T-helper 9 cell (primary cell): ENCODE results near the gene RHOBTB3.

Experiments used
- DNase-seq: peaks from one replicate; pipeline ENCODE4 v3.0.0-alpha.2; 2020

Gene RHOBTB3

DNA sequence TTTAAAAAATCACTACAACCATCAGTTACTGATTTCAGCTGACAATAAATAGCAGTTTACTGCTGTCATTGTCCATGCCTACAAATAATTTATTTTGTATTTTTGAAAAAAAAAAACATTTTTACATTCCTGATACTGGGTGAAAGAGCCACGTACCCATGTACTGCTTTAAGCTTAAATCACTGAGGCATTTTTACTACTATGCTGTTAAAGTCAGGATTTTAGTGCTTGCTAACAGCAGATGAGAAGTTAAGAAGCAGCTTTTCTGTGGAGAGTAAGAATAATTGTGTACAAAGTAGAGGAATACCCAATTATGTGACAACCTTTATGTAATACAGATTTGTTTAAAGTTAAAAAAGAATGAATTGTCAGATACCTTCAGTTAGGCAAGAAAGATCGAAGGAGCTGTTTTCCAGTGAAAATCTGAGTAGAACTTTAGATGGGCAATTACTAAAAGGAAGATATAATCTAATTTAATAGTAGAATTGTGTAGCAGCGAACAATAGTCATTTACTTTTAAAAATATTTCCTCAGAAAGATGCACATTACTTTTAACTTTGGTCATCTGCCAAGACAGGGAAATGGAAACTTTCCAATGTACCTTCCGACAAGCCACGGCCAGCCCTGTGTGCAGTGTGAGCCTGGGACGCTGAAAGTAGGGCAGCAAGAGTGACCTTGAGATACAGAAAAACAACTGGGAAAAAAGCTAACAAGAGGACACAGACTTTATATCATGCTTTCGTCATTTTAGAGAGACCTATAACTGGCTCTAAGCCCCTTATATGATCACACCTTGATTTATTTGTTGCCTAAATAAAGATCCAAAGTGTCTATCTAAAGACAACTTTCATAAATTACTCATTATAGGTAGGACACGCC lies 39.9 kb downstream of the RHOBTB3 start:
- no peak for DNase-seq

DNA sequence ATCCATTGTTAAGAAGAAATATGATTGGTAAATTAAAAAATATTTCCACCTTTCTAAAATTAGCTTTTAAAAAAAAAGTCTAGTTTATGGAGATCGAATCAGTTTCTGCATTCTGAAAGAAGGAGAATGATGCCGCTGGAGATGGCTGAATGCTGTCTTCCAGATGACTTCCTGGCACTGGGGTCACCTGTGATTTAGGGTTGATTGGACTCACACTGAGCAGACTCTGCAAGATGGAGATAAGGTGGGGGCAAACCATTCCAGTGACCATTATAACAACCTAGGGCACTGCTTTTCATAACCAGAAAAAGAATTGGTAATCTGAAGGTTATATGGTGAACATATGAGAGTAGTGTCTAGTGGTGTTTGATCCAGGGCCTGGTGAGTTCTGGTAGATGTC lies 40.8 kb downstream of the RHOBTB3 start:
- DNase-seq, result no peak

DNA sequence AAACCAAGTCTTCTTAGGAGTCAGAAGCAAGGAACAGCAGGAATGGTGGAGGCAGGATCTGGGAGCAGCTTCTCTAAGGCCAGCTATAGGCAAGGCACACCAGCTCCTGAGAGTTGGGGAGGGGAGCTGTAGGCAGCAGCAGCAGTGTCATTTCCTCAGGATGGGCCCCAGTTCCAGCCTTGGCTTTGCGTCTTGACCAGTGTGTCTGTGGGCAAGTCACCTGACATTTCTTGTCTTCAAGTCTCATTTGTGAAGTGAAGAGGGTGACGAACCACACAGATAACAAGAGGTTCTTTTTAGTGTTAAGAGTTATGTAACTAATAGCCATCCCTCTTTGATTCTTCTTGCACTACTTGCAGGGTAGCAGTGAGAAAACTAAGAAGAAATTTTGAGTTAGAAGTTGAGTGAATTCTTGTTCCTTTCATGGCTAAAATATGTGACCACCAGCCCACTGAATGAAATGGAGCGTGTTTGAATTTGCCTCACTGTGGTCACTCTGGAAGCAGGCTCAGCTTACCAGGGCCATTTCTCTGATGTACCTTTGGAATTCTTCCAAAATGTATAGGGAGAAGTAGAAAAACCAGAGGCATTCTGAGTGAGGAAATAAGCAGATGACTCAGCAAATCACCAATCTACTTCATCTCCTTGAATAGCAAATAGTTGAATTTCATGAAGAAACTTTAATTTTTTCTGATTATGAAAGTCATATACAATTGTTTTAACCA lies 42.4 kb downstream of the RHOBTB3 start:
- no peak for DNase-seq

DNA sequence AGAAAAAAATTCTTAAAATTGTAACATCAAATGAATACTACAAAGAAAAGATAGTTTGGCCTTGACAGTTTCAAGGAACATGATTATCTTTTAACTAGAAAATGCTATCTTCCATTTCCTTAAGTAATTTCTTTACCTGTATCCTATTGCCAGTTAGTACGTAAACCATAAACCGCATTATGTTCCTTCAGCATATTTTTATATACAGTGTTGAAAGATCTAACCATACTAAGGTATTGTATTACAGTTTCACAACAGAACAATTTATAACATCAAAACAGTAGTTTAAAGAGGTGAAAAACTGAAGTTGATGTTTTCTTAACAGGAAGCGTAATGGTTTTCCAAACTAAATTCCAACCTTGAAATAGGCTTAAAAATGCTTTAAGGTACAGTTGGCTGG lies 46.3 kb downstream of the RHOBTB3 start:
- no peak for DNase-seq

DNA sequence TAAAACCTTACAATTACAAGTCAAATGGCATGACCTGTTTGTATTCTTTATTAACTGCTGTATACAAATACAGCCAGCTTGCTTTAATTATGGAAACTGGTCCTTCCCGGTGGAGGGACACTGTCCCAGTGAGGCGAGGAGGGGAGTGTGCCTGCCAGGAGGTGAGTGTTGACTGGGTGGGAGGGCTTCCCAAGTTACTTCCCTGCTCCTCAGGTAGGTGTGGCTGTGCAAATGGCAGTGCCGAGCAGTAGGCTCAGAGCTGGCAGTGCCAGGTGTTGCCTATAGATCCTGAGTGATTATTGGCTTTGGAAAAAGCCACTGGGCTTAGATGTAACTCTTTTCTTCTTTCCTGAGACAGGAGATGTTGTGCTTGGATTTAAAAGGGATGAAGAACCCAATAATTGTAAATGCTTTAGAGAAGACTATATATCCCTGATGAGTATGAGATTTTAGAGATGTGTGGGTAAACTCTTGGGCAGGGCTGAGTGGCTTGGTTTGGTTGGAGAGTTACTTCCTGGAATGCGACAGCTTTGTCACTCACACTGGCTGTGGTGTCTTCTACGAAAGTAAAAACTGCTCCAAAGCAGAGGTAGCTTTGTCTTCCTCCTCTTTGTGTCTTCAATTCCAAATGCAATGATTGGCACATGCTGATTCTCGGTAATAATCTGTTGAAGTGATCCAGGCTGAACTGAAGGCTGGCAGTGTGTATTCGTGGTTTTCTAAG lies 47.7 kb downstream of the RHOBTB3 start:
- no peak for DNase-seq

DNA sequence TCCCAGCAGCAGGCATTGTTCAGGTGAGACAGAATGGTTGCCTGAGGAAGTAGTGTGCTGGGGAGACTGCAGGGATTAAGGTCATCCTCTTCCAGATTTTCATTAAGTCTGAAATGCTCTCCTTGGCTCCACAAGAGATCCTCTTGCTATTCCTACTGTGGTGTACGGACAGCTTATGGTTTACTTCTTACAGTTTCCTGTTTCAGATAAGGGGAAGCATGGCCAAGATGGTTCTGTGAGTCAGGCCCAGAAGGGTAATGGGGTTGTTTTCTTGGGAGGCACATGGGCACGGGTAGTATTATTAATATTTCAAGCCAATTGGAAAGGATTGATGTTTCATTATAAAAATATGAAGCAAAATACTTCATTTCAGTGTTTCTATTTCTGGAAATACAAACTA lies 48.5 kb downstream of the RHOBTB3 start:
- no peak for DNase-seq

DNA sequence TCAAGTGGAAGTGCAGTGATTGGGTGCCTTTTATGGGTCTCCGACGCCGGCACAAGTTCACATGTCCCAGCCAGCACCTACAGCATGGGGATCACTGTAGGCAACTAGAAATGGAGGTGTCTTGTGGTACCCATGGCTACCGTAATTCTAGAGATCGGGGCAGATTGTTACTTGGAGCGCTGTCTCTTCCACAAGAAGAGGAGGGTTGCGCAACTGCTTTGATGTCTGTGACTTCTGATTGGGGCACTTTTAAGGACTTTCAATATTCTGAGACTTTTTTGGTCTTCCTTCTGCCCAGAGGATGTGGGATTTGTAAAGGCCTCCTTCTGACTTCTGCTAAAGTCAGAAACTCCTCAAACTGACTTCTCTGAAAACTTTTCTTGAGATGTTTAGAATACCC lies 49.5 kb downstream of the RHOBTB3 start:
- no peak for DNase-seq

DNA sequence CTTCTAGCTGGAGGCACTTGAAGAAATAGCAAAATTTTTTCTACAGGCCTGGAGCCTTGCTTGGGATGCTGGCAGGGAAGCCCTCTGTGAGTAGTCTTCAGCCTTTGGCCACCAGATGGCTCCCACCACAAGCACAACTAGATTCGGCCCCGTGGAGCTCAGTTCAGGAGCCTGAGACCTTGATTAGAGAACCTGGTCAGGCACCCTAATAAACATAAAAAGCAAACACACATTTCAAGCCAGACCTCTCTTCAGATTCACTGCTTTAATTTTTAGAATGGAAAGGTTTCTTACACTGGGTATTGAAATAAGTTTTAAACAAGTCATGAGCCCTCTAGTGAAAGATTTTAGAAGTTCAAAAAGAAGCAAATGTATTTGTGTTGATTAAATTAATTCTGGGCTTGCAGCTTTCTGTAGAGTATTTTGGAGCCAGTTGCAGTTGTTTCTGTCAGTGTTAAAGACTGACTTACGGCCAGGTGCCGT lies 50.0 kb downstream of the RHOBTB3 start:
- DNase-seq, result peak; percentile 58

DNA sequence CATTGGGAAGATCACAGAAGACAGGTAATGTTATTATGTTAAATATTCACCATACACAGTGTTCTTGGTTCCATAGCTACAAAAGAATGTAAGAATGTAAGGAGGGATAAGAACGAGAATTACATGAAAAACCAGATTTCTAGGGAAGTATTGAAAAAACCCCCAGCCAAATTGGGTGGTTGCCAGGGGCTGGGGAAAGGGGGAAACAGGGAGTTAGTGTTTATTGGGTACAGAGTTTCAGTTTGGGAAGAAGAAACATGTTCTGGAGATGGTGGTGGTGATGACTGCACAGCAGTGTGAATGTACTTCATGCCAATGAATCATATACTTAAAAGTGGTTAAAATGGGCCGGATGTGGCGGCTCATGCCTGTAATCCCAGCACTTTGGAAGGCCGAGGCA lies 51.0 kb downstream of the RHOBTB3 start:
- no peak for DNase-seq

DNA sequence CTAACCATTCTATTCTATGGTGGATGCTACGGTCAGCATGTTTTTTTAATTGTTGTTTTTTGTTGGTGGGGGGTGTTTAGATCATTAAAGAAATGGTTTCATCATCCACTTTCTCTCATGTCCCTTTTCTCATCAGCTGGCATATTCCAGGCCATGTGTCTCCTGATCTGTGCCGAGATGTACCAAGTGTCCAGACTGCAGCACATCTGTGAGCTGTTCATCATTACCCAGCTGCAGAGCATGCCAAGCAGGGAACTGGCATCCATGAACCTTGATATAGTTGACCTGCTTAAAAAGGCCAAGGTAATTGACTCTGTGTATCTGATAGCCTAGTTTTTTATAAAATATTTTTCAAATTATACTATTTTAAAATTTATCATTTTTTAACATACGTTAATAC lies 52.5 kb downstream of the RHOBTB3 start:
- no peak for DNase-seq

DNA sequence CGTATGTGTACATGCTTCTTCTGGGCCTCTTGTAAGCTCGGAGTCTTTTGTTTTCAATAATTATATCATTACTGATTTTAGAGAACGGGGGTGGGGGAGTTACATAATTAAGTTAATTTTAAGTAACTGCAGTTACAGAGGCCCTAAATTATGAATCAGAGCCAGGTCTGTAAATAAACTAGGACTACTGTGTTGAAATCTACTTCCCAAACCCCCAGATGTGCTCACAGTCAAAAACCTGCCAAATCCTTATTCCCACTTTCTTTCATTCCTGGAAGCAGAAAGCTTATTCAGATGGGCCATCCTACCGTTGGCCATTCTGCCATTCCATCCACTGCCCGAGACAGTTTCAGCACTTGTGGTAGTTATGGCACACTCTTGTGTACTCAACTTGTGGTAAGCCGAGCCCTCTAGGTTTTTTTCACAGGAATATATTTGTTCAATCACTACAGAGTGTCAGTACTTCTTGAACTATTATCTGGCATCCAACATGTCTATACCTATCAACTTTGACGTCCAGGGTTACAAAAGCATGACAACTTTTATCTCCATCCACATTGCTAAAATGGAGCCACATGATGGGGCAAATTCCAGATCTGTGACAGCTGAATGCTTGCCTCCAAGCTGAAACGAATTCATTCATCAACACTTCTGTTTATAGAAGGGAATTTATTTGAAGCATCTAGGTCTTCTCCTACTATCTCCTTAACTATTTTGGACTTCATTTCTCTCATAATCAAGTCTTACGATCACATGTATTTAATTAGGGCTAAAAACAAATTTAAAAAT lies 53.6 kb downstream of the RHOBTB3 start:
- no peak for DNase-seq

DNA sequence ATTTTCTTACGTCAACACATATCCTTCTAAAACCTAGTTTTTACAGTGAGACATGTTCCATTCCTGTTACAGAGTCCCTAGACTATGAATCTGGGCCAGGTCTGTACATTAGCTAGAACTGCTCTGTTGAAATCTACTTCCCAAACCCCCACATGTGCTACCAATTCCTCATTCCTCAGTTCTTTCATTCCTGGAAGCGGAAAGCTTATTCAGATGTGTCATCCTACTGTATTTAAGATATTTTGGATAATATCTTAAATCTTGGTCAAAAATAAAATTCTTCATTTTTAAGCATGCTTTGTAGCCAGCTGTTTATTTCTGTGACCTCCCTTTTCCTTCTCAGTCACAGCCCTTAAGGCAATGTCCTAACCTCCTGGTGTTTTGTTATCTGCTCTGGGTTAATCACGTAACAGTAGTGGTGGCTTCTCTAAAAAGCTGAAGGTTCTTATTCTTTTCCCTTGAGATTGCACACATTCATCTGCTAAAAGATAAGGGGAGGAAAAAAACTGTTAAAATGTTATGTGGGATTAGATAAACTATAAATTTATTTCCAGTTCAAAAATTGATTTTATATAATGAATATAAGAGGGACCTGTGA lies 55.8 kb downstream of the RHOBTB3 start:
- DNase-seq, result no peak

DNA sequence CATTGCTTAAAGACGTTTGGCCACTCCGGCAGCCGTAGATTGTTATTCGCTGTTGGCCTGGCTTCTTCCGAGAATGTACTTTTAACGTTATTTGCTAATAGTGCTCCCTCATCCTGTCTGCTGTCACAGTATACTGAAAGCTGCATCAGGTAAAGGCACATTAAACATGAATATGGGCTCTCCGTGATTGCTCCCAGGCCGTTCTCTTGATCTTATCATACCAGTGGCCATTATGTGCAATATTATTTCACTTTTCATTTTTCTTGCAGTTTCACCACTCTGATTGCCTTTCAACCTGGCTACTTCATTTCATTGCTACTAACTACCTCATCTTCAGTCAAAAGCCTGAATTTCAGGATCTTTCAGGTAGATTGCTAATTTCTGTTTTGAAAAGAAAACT lies 57.4 kb downstream of the RHOBTB3 start:
- no peak for DNase-seq

DNA sequence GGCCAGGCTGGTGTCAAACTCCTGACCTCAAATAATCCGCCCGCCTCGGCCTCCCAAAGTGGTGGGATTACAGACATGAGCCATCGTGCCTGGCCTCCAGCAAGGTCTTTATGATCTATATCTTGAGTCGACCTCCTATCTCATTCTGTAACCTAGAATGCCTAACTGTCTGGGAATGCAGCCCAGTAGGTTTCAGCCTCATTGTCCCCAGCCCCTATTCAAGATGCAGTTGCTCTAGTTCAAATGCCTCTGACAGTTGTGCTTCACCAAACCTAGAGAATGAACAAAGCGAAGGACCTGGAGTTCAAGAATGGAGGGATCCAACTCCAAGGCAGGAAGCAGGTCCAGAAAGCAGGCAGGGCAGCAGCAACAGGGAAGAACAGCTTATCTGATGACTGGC lies 60.6 kb downstream of the RHOBTB3 start:
- no peak for DNase-seq

DNA sequence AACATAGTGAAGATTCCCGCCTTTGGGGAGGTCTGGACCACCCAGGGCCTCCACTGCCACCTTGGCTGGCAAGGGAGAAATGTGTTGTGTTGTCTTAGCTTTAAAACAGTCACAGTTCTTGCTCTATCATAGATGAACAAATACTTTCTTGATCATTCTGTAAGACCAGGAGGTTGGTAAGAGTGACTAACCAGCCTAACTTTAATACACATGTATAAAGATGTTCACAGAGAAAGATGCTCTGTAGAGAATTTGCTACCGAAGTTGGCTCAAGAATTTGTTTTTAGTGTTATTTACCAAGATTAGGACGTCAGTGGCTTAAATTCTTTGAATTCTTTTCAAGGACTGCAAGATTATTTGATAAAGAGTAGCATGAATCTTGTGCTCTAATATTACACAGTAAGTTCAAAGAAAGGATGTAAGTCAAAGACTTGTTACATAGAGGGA lies 63.0 kb downstream of the RHOBTB3 start:
- DNase-seq, result no peak

DNA sequence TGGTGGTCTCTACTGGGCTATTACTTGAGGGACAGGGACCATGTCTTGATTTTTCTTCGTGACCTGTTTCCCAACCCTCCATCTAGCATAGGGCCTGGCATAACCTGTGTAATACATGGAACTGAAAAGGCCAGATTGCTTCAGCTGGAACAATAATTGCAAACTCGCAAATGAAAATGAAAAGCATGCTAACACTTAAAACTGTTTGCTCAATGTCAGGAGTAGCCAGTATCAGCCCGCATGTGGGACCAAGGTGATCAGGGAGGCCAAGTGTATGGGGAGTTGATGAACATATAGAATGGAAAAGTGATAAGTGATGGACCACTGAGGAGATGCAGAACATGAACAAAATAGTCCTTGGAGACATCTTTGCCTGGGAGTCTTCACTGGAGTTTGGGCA lies 66.2 kb downstream of the RHOBTB3 start:
- no peak for DNase-seq

DNA sequence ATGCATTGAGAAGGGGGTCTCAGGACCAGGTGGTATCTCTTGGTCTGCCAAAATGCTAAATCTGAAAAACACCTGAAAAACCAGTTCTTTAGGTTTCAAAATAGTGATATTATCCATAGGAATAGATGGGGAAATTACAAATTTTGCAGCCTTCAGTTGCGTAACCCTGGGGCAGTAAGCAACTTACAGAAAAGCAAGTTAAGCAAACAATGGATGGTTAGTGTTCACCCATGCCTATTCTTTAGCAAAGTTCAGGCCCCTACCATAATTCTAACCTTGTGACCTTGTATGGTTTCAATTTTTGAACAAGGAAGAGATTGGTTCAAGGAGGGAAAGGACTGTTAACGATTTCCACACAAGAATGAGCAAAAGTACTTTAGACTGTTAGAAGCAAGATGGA lies 66.9 kb downstream of the RHOBTB3 start:
- no peak for DNase-seq

DNA sequence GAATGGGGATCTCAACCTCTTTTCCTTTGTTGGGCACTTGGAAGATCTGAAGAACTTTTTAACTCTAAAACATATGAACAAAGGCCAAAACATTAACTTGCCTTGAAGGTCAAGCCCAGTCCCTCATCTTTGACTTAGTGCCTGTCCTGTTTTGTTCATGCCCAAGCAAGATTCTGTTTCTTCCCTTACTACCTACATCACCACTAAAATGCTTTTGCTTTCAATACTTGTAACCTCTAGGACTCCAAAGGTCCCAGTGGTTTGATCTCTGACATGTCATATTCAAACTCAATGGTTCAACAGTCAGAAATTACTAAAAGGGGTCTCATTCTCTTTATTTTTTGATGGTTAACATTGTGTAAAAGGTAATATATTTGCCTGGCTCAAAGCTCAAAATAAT lies 67.4 kb downstream of the RHOBTB3 start:
- DNase-seq, result no peak

DNA sequence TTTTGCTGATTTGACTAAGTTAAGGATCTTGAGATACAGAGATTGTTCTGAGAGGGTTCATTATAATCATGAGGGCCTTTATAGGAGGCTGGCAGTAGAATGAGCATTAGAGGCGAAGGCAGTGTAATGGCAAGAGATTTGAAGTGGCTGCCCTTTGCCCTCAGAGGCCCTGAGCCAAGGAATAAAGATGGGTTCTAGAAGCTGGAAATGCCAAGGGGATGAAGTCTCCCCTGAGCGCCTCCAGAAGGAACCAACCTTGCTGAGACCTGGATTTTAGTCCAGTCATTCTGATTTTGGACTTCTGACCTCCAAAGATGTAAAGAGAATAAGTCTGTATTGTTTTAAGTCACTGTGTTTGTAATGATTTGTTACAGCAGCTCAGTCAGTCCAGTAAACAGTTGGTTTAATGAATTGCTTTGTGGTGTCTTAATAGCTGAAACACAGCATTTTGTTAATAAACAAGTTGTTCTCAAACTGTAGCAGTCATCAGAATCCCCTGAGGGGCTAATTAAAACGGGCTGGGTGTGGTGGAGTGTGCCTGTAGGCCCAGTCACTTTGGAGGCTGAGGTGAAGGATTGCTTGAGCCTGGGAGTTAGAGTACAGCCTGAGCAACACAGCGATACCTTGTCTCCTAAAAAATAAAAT lies 68.2 kb downstream of the RHOBTB3 start:
- no peak for DNase-seq

DNA sequence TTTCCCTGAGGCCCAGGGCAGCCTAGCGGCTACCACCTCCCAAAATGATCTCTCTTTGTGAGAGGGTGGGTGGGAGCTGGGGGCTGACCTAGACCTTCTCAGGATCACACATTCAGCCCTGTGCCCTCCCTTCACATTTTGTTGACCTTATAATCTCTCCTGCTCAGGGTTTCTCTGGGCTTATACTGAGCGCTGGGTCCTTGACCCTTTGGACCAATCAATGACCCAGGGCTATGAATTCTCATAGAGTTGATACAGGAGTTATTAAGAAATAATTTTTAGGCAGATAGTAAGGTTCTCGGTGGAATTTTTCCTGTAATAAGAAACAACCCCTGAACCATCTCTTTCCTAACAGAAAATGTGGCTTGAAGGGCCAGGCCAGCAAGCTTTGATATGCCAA lies 69.4 kb downstream of the RHOBTB3 start:
- DNase-seq, result no peak

DNA sequence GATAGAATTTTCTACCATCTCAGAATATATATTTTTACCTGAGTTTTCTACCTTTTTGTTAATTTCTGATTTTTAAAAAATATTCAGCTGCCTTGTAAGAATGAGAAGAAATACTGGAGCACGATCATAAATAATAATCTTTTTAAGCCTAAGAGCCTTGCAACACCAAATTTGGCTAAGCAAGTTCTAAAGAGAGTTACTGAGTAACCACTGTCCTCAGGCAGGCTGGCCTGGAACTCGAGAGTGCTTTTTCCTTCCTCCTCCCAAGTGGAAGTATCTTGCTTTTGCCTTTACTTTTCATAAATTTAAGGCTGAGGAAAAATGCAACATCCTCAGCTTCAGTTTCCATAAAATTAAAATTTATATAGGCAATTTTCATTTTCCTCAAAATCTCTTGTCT lies 70.4 kb downstream of the RHOBTB3 start:
- DNase-seq, result no peak

DNA sequence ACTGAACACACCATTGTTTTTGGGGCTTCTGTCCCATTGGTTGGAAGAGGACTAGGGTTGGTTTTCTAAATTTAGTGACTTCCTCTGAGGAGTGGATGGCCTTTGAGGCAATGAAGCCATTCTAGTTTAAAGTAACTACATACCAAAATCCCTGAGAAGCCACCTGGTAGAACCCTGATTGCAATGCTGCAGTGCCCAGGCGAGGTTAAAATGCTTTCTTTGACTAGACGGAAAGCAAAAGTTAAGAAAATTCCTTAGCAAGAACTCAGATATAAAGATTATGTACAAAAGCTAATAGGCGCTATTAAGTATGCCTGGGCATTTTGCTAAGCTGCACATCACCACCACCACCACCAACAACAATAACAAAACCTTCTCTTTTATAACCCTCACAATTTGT lies 70.8 kb downstream of the RHOBTB3 start:
- DNase-seq, result no peak
